ENCODE measurements around the gene ALDOA.
A peak's percentile ranks its signal among the peaks of the same experiment; 100 is the strongest.

The ALDOA gene

DNA sequence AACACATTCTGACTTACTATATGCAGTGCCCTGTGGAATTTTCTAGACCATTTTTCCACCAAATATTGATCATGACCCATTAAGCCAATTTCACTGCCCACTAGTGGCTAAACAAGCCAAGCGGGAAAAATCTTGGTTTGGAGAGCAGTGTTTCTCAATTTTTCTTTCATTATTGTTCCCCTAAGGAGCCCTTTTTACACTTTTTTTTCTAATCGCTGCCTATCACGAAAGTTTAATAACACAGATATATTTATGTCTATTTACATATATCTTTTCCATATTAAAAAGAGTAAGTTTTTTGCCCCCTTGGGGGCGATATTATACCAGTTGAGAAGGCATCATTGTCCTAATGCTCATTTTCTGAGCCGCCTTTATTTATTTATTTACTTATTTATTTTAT is 23.7 kb upstream of the ALDOA start:
- TF ChIP-seq CTCF (IDR thresholded peaks at IDR 0.05; ENCODE audit: borderline replicate concordance, insufficient read depth, low read depth, low read length): no peak
- no peak overlapping the region for H3K4me3 ChIP-seq (ENCODE audit: low read depth, low read length)

- no peak for TF ChIP-seq CTCF (IDR thresholded peaks at IDR 0.05; ENCODE audit: borderline replicate concordance, insufficient read depth, low read depth, low read length)
- H3K4me3 ChIP-seq (ENCODE audit: low read depth, low read length): no peak overlapping the region
These were observed 19.4 kb upstream of the ALDOA start for GRCh38 chr16:30046178-30046577.

- no peak for TF ChIP-seq CTCF (IDR thresholded peaks at IDR 0.05; ENCODE audit: borderline replicate concordance, insufficient read depth, low read depth, low read length)
- H3K4me3 ChIP-seq (ENCODE audit: low read depth, low read length): no peak overlapping the region
These were observed 19.0 kb upstream of the ALDOA start for GRCh38 chr16:30046588-30046987.

DNA sequence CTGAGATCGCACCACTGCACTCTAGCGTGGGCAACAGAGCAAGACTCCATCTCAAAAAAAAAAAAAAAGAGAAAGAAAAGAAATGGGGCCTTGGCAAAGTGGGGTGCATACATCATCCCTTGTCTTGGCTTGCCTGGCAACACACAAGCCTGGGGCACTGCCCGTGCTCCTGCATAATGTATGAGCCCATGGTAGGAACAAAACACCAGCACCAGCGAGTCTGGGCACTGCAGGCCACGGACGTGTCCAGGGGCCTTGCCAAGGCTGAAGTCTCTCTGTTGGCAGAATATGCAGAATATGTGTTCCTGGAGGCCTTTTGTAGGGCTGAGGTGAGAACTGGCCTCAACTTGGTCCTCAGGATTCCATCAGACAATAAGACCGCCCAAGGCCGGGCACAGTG is 15.7 kb upstream of the ALDOA start:
- H3K4me3 ChIP-seq (ENCODE audit: low read depth, low read length): no peak overlapping the region

GRCh38 chr16:30051518-30051917 is 14.0 kb upstream of the ALDOA start:
- H3K4me3 ChIP-seq (ENCODE audit: low read depth, low read length): no peak overlapping the region
- TF ChIP-seq CTCF (IDR thresholded peaks at IDR 0.05; ENCODE audit: borderline replicate concordance, insufficient read depth, low read depth, low read length): no peak

More for the DNA sequence above, 15.7 kb upstream of the ALDOA start:
- no peak for TF ChIP-seq CTCF (IDR thresholded peaks at IDR 0.05; ENCODE audit: borderline replicate concordance, insufficient read depth, low read depth, low read length)

GRCh38 chr16:30052671-30053372 is 12.7 kb upstream of the ALDOA start:
- no peak for TF ChIP-seq CTCF (IDR thresholded peaks at IDR 0.05; ENCODE audit: borderline replicate concordance, insufficient read depth, low read depth, low read length)

DNA sequence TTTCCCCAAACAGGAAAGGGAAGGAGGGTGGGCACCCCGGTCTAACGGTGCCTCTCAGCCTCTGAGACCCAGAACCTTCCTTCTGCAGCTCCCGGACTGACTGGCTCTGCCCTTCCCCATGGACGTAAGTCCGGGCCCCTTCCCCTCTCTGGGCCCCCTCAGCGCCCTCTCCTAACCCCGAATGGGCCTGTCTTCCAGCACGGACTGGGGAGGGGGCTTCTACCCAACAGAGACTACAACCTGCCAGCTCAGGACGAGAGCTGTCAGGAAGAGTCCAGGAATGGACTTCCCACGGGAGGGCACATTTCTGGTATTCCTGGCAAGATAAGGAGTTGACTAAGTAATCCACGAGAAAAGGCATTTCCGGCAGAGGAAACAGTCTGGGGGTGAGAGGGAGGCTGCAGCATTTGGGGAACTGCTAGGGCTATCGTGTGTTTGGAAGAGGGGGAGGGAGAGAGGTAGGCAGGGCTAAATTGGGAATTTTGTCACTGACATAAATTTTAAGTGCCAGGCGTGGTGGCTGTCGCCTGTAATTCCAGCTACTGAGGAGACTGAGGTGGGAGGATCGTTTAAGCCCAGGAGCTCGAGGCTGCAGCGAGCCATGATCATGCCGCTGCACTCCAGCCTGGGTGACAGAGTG is 12.1 kb upstream of the ALDOA start:
- TF ChIP-seq CTCF (IDR thresholded peaks at IDR 0.05; ENCODE audit: borderline replicate concordance, insufficient read depth, low read depth, low read length): no peak
- peak overlapping the region; percentile 64 for H3K4me3 ChIP-seq (ENCODE audit: low read depth, low read length)

More at GRCh38 chr16:30052671-30053372, 12.7 kb upstream of the ALDOA start:
- H3K4me3 ChIP-seq (ENCODE audit: low read depth, low read length): peak overlapping the region; percentile 64
